Spleen (tissue), 11 donors: ENCODE data around the gene CDKN1C. TPM values are rescaled to one million over a fixed set of nuclear protein-coding genes. Genes with fewer than 3 reads are reported as not detected.

ENCODE experiments used
- DNase-seq: peaks from one replicate; pipeline ENCODE4 v3.0.0-alpha.2; 2020
- H3K27ac ChIP-seq, 8 donors: fragments of 200-600 bp; sonication (generic) in 7 of 8; 1 replicate in 4 of 8; 2 replicates in 4 of 8; pipeline versions ENCODE4 v1.5.0 to v1.8.0; 2016 to 2021; ENCODE audit warnings: inconsistent platforms in 4 of 8, mild to moderate bottlenecking in 4 of 8, moderate library complexity in 1 of 8
- H3K27me3 ChIP-seq, 7 donors: fragments of 200-600 bp; sonication (generic) in 6 of 7; replicated peaks in 1 of 7; 1 replicate in 4 of 7; 2 replicates in 3 of 7; pipeline versions ENCODE4 v1.5.0 to v1.8.0; 2016 to 2021; ENCODE audit warnings: inconsistent platforms in 3 of 7, mild to moderate bottlenecking in 1 of 7
- H3K36me3 ChIP-seq, 6 donors: fragments of 200-600 bp; sonication (generic) in 5 of 6; 1 replicate in 4 of 6; 2 replicates in 2 of 6; pipeline versions ENCODE4 v1.5.0 to v1.8.0; 2016 to 2021; ENCODE audit warnings: inconsistent platforms in 2 of 6
- H3K4me1 ChIP-seq, 6 donors: fragments of 200-600 bp; sonication (generic) in 5 of 6; 1 replicate in 3 of 6; 2 replicates in 3 of 6; pipeline versions ENCODE4 v1.5.0 to v1.8.0; 2016 to 2021; ENCODE audit warnings: inconsistent platforms in 3 of 6
- H3K4me3 ChIP-seq, 8 donors: fragments of 200-600 bp; sonication (generic) in 7 of 8; 1 replicate in 4 of 8; 2 replicates in 4 of 8; pipeline versions ENCODE4 v1.5.0 to v1.8.0; 2016 to 2021; ENCODE audit warnings: inconsistent platforms in 4 of 8, mild to moderate bottlenecking in 4 of 8, moderate library complexity in 2 of 8
- H3K9me3 ChIP-seq, 8 donors: fragments of 200-600 bp; sonication (generic) in 7 of 8; 1 replicate in 4 of 8; 2 replicates in 4 of 8; pipeline versions ENCODE4 v1.5.0 to v1.8.0; 2016 to 2021; ENCODE audit warnings: inconsistent platforms in 4 of 8
- CTCF ChIP-seq, 11 experiments: fragments of 200-600 bp in 7 of 11; fragments of 450-650 bp in 4 of 11; sonication (generic) in 4 of 11; IDR thresholded peaks in 8 of 11; conservative IDR thresholded peaks in 3 of 11; 1 replicate in 7 of 11; 2 replicates in 4 of 11; pipeline versions ENCODE4 v1.4.0 to v1.8.0; 2016 to 2021; ENCODE audit warnings: antibody characterized with exemption in 11 of 11, inconsistent platforms in 4 of 11, mild to moderate bottlenecking in 1 of 11
- POLR2A ChIP-seq, 3 donors: fragments of 450-650 bp; IDR thresholded peaks; one replicate each; pipeline ENCODE4 v1.5.1; 2017; ENCODE audit warnings: antibody characterized with exemption in 3 of 3, mild to moderate bottlenecking in 1 of 3
- POLR2AphosphoS5 ChIP-seq, 3 donors: sonication (generic); formaldehyde crosslinking; IDR thresholded peaks; one replicate each; pipeline ENCODE4 v1.5.1; 2017; ENCODE audit warnings: antibody characterized with exemption in 3 of 3
- WGBS, 5 donors: extraction: QIAGEN DNeasy Blood & Tissue Kit in 3 of 5; methylation state at CpG; one replicate each; pipeline versions ENCODE4 v1.1.5 to v1.1.7; 2013 to 2018; 5-methylcytosine and 5-hydroxymethylcytosine counted together
- intact Hi-C: fragments of 100-400 bp; cut with DNase I; formaldehyde crosslinking; loops from one replicate; pipeline ENCODE4 v1.15.0; 2023; ENCODE audit warnings: low total_unique reads
- polyA plus RNA-seq, 3 donors: library from polyadenylated mRNA; stranded (reverse); fragments of 200-250 nt; gene quantifications; one replicate each; pipeline ENCODE4 v1.2.1, GENCODE V29; 2013
- total RNA-seq, 7 donors: library from RNA; depleted of rRNA in 3 of 7; stranded (reverse); fragments of >200 nt in 3 of 7; fragmentation: NEBNext Ultra II Directional in 4 of 7; extraction: Animal tissue kit (Norgen Biotek cat#: 25700) in 4 of 7; gene quantifications; one replicate each; pipeline versions ENCODE4 v1.1.0 to v1.2.1, GENCODE V29; 2016 to 2021
- donor health status: healthy with polysubstance abuse.
- donor health status: DM: no; HTN: no; CAD: no; lungs with moderate emphysema.
- donor health status: DM: no; HTN: no; CAD: no.
- donor health status: Bipolar disorder and iron deficiency.
- donor health status: healthy.
- donor health status: DM: no; HTN: no; CAD: no.
- donor health status: DM: yes; HTN: yes; CAD: no.

CDKN1C gene
- total and polyA plus RNA-seq, 10 donors = 5.4 to 40.4 (median 14.2) TPM

- H3K9me3 ChIP-seq = no peaks in the 10 kb centered on the region
- peaks cover 0 to 15% (median 10%) of the 10 kb centered on the region in 6 donors for H3K4me1 ChIP-seq
- H3K27ac ChIP-seq = no peak overlapping the region
- DNase-seq = no peak
- WGBS, 5 donors = 84 to 89% (median 85%) methylated on average over 21 to 25 of the region's 25 CpGs
- no peak overlapping the region for H3K4me3 ChIP-seq
- no peaks in the 10 kb centered on the region for H3K36me3 ChIP-seq
- TF ChIP-seq POLR2AphosphoS5 (IDR thresholded peaks at IDR 0.05) = no peak
- intact Hi-C loops = no loop called here
- no peaks in the 10 kb centered on the region for H3K27me3 ChIP-seq
Observed at GRCh38 chr11:2917842-2918490, 32.4 kb upstream of the CDKN1C start.

- no peak overlapping the region for H3K27ac ChIP-seq
- peaks cover 0 to 21% (median 10%) of the 10 kb centered on the region in 6 donors for H3K4me1 ChIP-seq
- intact Hi-C loops = no loop called here
- DNase-seq = no peak
- TF ChIP-seq POLR2AphosphoS5 (IDR thresholded peaks at IDR 0.05) (no peak), POLR2A (IDR thresholded peaks at IDR 0.05) (no peak), CTCF (IDR thresholded peaks at IDR 0.05 in 8 of 11, conservative IDR thresholded peaks at IDR 0.05 in 3 of 11) (no peak)
- no peaks in the 10 kb centered on the region for H3K36me3 ChIP-seq
- no peaks in the 10 kb centered on the region for H3K27me3 ChIP-seq
- no peak overlapping the region for H3K4me3 ChIP-seq
- WGBS, 5 donors = 81 to 92% (median 87%) methylated on average over 13 to 16 of the region's 16 CpGs
- no peaks in the 10 kb centered on the region for H3K9me3 ChIP-seq
Observed at GRCh38 chr11:2916892-2917645, 31.5 kb upstream of the CDKN1C start.

GRCh38 chr11:2916114-2916891 lies 30.7 kb upstream of the CDKN1C start:
- intact Hi-C loops = no loop called here
- Histone ChIP-seq H3K4me1 (peaks cover 0 to 21% (median 10%) of the 10 kb centered on the region in 6 donors), H3K36me3 (no peaks in the 10 kb centered on the region), H3K27me3 (no peaks in the 10 kb centered on the region), H3K4me3 (no peak overlapping the region), H3K27ac (no peak overlapping the region), H3K9me3 (no peaks in the 10 kb centered on the region)
- TF ChIP-seq POLR2AphosphoS5 (IDR thresholded peaks at IDR 0.05) (no peak), POLR2A (IDR thresholded peaks at IDR 0.05) (no peak), CTCF (IDR thresholded peaks at IDR 0.05 in 8 of 11, conservative IDR thresholded peaks at IDR 0.05 in 3 of 11) (no peak)
- WGBS, 5 donors = 84 to 92% (median 87%) methylated on average over 4 to 20 of the region's 20 CpGs
- DNase-seq = no peak

- H3K9me3 ChIP-seq = no peaks in the 10 kb centered on the region
- no peak overlapping the region for H3K27ac ChIP-seq
- H3K4me1 ChIP-seq = peaks cover 0 to 21% (median 10%) of the 10 kb centered on the region in 6 donors
- WGBS, 5 donors = 77 to 86% (median 82%) methylated on average over 7 to 11 of the region's 11 CpGs
- DNase-seq = no peak
- H3K36me3 ChIP-seq = no peaks in the 10 kb centered on the region
- H3K27me3 ChIP-seq = no peaks in the 10 kb centered on the region
- intact Hi-C loops = no loop called here
- TF ChIP-seq CTCF (IDR thresholded peaks at IDR 0.05 in 8 of 11, conservative IDR thresholded peaks at IDR 0.05 in 3 of 11) (no peak), POLR2AphosphoS5 (IDR thresholded peaks at IDR 0.05) (no peak), POLR2A (IDR thresholded peaks at IDR 0.05) (no peak)
- no peak overlapping the region for H3K4me3 ChIP-seq
Observed at GRCh38 chr11:2915473-2915872, 29.9 kb upstream of the CDKN1C start.
